HG03558 (cell line): ENCODE measurements around the gene C9orf40.

Source experiments
- ATAC-seq: cut with Tn5 transposase; IDR thresholded peaks from one replicate; pipeline ENCODE4 v1.9.1; 2021; ENCODE audit warnings: moderate number of reproducible peaks; ENCODE audit not compliant: unreplicated experiment; ENCODE audit errors: extremely low read depth

The C9orf40 gene, protein sequence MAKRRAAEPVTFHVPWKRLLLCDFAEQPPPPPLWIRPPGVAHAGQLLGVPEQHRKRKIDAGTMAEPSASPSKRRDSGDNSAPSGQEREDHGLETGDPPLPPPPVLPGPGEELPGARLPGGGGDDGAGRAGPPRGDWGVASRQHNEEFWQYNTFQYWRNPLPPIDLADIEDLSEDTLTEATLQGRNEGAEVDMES

DNA sequence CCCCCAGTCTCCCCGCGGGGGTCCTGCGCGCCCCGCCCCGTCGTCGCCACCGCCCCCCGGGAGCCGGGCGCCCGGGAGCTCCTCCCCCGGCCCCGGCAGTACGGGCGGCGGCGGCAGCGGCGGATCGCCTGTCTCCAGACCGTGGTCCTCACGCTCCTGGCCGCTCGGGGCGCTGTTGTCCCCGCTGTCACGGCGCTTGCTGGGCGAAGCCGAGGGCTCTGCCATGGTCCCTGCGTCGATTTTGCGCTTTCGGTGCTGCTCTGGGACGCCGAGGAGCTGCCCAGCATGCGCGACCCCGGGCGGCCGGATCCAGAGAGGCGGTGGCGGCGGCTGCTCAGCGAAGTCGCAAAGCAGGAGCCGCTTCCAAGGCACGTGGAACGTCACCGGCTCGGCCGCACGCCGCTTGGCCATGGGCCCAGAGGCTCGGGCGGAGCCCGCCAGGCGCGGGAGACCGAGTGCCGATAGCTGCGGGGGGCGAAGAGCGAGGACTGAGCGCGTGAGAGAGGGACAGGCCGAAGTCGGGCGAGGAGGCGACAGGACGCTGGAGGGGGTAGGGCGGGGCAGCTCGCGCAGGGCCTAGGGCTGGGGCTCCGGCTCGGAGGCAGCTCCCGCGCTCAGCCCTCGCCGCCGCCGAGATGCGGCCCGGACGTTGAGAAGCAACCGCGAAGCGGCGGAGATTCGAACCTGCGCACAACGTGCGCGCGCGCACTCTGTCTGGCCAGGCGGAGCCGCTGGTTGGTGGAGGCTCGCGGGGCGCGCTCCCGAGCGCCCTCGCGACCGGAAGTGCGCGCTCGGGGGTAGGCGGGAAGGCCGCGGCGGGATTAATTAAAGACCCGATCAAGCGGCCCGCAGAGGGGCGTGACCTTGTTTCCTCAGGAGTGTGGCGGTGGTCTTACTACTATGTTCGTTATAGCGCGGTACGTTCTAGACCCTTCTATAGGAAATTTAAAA is at the start of gene C9orf40:
Gene C9orf40 (minus strand): TSS at position 712 of the 951 bp plus-strand sequence. CDS start 301 bp downstream, at position 411.
- peak; percentile 78 for ATAC-seq

DNA sequence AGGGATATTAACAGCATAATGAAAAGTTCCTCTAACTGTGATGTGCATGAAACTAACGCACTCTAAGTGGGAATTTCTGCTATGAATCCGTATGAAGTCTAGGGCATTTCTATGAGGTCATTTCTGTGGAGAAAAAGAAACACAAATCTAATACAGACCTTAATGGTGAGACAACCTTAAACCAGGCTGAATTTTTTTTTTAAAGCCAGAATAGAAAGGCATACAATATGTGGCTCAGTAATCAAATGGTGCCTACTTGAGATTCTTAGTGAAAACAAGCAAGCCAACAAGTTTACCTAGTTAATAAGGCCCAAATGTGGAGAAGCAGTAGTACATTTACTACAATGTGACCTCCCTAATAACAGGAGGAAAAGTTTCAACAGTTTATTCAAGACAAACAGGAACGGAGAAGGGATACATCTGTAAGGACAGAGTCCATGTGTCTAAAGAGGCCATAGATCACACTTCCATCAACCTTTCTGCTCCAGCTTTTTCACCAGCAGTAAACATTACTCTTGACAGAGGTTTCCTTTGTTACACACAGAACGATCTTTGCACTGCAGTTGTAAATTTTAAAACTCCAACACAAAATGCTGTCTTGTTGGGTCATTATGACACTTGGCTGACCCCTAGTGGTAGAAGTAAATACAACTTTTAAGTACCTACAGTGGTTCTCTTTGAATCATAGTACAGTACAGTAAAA is 49.2 kb upstream of the C9orf40 start:
- peak; percentile 69 for ATAC-seq

DNA sequence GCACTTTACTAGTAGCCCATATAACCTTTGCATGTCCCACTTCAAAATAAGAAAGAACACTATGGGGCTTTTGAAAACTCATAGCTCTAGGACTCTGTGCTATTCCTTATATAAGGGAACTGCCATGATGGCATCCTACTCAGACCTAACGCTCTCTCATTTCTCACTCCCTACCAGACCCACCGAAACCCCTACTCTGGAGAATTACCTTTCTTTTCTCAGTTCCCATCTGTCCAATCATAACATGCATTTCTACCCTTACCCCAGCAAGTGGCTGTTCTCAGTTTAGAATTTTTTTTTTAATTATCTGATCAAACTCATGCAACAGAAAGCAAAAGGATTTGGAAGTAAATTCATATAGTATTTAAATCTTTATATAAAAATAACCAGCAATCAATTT is 48.1 kb upstream of the C9orf40 start:
- ATAC-seq = peak; percentile 36

DNA sequence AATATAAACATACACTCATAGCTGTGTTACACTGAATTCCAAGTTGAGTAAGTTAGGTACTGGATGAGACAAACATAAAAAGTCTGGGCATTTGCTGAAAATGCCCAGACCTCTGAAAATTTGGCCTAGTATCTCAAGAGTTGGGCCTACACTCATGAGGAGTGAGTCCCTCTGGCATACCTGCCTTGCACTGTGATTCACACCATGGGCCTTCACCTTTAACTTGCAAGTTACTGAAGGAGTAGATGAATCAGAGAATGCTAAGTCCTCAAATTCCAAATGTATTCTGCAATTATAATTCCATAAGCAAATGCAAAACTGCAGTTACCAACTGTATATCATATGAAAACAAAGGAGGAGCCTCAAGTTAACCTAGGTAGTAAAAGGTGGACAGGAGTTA is 32.3 kb upstream of the C9orf40 start:
- ATAC-seq = no peak

DNA sequence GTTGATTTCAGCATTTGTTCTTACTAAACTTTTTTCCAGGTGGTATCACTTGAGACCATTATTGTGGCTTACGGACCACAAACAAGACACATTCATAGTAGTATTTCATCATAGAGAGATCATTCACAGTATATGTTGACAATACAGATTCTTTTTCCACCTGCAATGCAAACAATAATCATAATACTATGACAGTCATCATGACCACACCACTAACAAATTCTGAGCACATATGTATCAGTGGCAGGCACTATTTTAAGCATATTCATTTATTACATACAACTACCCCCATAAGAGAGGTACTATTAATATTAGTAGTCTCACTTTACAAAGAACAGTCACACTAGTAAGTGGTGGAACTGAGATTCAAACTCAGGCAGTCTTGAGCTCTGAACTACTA is 31.0 kb upstream of the C9orf40 start:
- no peak for ATAC-seq

DNA sequence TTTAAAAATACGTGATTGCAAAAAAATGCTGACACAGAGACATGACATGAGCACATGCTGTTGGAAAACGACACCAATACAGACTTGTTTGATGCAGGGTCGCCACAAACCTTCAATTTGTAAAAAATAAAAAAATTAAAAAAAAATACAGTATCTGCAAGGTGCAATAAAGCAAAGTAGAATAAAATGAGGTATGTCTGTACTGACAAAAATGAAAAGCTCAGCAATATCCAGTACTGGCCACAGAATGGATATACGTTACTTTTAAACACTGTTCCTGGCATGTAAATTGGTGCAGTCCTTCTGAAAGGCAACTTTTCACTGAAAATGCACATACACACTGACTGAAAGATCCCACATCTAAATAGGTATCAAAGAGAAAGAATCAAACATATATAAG is 27.1 kb upstream of the C9orf40 start:
- ATAC-seq = no peak

DNA sequence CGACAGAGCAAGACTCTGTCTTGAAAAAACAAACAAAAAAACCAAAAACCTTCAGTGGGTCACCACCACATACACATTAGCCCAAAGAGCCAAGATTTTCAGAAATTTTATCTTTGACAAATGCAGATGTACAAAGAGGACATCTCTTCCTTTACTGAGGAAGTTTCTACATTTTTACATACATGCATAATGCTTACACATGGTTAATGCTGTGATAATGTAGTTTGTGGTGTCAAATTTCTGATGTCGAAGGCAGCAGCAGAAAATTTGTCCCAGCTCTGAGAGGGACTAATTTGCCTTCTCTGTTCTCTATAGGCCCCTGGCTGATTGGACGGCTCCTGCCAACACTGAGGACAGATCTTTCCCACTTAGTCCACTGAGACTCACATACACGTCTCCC is 24.6 kb upstream of the C9orf40 start:
- ATAC-seq = no peak

DNA sequence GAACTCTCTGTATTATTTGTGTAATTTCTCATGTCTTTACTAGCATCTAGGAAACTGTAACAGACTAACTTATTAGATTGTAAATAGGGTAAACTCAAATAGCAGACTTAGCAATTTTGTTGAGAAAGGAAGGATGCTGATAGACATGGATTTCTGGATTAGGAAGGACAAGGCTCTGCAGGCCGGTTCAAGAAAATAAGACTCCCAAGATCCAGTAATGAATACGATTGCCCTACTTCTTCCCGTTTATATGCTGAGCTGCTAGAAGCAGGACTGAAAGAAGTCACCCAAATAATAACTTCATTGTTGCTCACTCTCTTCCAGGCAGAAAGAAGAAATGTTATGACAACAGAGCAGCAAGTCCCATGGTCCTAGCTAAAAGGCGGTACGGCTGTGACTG is 22.8 kb upstream of the C9orf40 start:
- no peak for ATAC-seq

DNA sequence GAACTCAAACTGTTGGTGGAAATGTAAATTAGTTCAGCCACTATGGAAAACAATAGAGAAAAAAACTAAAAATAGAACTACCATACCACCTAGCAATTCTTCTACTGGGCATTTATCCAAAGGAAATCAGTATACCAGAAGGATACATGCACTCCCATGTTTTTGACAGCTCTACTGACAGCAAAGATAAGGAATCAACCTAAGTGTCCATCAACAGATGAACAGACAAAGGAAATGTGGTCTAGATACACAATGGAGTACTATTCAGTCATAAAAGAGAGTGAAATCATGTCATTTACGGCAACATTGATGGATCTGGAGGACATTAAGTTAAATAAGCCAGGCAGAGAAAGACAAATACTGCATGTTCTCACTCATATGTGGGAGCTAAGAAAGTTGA is 21.8 kb upstream of the C9orf40 start:
- ATAC-seq = no peak

DNA sequence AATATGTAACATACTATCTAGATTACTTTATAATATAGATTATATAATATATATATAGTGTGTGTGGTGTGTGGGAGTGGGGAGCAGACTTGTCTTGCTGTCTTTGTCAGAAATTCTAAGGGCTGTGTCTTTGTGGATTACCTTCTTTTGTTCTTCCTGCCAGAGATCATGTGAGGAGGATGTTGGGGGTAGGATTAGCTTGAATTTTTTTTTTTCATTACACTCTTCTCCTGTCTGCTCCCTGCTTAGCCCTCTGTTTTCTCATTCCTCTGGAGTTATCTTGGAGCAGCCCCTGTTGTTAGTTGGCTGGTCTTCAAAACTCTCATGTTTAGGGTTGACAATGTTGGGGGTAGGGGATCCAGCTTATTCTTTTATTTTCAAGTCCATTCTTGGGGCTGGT is 21.0 kb upstream of the C9orf40 start:
- ATAC-seq = no peak

DNA sequence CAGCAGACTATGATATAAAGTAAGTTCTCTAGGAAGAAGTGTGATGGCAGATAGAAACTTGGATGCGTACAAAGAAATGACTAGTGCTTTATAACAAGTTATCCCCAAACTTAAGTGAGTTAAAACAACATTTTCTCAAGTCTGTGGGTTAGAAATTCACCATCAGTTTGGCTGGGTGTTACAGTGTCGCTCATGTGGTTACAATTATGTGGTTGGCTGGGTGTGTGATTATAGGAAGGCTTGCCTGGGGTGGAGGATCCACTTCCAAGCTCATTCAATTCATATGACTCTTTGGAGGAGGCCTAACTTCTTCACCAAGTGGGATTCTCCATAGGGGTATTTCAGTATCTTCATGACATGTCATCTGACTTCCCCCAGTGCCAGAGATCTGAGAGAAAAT is 10.3 kb upstream of the C9orf40 start:
- no peak for ATAC-seq

DNA sequence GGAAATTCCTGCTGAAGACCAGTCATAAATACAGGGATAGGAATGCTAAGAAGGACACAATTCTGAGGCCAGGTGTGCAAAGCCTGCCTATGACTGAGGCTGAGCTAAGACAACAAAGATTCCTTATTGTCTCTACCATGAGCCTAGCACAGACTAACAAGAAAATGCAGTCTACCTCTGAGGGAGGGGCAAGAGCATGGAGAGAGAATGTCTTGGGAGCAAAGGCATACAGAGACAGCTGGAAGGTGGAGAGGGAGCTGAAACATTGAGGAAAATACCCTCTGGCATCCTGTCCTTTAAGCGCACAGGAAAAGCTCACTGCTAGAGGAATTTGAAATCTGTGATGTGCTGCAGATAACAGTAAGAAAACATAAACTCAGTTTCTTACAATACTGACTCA is 8.8 kb upstream of the C9orf40 start:
- ATAC-seq = no peak

DNA sequence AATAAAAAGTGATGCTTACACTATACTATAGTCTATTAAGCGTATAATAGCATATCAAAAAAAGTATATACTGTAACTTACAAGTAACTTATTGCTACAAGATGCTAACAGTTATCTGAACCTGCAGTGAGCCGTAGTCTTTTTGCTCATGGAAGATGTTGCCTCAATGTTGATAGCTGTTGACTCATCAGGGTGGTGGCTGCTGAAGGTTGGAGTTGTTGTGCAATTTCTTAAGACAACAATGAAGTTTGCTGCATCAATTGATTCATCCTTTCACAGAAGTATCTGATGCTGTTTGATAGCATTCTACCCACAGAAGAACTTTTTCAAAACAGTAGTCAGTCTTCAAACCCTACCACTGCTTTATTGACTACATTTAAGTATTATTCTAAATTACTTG is 7.8 kb upstream of the C9orf40 start:
- no peak for ATAC-seq

DNA sequence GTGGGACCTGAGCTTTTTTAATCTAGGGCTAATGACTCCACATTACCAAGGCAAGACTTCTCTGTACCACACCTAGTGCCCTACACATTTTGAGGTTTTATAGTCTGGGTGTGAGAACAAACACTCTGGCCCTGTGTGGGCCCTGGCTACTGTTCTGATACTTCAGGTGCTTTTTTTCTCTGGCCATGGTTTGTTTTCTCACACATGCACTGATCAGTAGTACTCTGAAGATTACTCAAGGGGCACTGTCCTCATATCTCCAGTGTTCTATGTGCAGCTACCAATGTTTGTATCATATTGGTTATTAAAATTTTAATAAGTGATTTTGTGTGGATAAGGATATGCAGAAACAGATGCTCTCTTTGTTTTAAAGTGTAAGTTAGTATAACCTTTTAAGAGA is 5.9 kb upstream of the C9orf40 start:
- no peak for ATAC-seq

DNA sequence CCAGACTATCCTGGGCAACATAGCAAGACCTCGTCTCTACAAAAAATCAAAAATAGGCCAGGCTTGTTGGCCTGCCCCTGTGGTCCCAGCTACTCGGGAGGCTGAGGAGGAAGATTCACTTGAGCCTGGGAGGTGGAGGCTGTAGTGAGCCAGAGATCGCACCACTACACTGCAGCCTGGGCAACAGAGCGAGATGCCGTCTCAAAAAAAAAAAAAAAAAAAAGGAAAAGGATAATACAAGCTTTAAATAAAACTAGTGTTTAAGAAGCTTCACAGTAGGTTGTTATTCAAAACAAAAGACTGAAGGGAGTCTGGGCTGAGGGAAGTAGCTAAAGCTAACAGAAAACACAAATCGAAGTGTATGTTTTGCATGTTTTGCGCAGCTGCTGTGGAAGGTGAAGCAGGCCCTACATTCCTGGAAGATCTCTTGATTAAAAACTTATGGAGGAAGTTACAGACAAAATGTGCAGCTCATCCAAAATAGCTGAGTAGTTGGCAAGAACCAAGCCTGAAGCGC is 581 bp upstream of the C9orf40 start:
- no peak for ATAC-seq

DNA sequence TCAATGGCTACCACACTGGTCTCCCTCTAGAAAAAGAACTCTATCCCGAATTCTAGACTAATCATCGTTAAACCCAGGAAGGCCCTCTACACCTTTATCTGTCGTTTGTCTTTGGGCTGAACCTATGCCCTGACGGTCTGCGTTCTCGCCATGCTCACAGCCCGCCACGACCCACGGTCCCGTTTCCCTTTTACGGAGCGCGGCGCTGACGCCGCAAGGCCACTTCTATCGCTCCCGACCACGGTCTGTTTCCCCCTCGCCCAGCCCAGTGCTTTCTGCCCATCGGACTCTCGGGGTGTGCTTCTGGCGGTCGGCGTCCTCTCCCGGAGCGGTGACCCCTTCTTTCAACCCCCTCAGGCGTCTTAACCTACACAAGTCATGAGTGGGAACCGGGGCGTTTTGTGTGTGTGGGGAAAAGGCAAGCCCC is 974 bp downstream of the C9orf40 start:
- no peak for ATAC-seq

DNA sequence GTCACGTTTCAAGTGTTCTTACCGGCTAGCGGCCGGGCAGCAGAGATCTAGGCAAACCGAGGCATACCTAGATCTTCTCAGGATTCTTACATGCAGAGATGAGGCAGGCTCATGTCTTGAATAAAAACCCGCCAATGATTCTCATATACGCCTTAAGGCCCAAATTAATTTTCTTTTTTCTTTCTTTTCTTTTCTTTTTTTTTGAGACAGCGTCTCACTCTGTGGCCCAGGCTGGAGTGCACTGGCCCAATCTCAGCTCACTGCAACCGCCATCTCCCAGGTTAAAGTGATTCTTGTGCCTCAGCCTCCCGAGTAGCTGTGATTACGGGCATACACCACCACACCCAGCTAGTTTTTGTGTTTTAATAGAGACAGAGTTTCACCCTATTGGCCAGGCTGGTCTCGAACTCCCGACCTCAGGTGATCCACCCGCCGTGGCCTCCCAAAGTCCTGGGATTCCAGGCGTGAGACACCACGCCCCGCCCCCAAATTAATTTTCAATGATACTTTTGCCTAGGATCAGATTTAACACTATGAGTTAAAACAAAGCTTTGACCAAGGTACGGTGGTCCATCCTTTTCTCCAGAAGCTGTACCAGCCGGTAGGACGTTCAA is 1.5 kb downstream of the C9orf40 start:
- ATAC-seq = no peak

DNA sequence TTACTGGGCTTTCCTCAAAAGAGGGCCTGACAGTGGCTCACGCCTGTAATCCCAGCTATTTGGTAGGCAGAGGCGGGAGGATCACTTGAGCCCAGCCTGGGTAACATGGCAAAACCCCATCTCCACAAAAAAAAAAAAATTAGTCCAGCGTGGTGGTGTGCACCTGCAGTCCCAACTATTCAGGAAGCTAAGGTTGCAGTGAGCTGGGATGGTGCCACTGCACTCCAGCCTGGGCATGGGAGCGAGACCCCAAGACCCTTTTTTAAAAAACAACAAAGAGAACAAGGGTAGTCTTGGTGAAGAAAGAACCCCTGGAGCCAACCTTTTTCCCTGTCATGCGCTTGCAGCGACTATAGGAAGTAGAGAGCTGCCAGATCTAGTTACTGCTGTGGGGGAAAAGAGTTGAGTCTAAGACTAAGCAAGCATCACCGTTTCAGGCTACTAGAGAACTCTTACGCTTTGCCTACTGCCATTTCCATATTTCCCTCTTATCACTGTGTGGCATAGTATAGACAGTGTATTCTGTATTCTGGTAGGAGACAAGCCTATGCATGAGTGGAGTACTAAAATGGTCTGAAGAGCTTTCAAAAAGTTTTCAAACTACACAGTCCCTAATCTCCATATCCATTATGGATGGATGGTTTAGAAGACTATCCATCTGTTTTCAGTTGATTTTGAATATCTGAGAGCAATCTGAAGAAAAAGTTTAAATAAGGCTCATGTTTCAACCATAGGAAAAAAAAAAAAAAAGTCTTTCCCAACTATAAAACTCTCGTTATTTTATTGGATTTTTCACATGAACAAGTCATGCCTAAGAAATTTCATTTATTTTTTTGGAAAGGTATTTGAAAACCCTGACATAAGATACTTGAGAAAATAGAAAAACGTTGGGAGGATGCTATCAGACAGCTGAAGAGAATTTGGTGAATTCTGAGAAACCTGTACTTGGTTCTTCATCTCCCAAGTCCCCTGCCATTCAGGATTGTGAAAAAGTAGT is 2.6 kb downstream of the C9orf40 start:
- ATAC-seq = no peak

DNA sequence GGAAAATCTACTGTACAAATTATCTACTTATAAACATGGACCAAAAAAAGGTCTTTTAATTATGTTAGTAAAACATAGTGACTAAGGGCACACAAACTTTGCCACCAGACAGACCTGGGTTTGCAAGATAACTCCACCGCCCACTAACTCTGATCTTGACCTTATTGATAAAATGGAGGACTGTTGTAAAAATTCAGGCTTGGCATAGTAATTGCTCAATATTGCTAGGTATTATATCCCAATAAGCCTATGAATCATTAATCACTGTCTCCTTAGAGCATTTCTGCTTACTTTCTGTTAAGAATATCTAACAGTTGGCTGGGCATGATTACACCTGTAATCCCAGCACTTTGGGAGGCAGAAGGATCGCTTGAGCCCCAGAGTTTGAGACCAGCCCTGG is 3.8 kb downstream of the C9orf40 start:
- no peak for ATAC-seq
